Measurements from ENCODE around the gene PELI3. TPM values are rescaled to one million over a fixed set of nuclear protein-coding genes. Genes with fewer than 3 reads are reported as not detected.
A peak's percentile ranks its signal among the peaks of the same experiment; 100 is the strongest.

PELI3 gene
- total RNA-seq, 1 experiment from 2014 or later, result 22.9 TPM

DNA sequence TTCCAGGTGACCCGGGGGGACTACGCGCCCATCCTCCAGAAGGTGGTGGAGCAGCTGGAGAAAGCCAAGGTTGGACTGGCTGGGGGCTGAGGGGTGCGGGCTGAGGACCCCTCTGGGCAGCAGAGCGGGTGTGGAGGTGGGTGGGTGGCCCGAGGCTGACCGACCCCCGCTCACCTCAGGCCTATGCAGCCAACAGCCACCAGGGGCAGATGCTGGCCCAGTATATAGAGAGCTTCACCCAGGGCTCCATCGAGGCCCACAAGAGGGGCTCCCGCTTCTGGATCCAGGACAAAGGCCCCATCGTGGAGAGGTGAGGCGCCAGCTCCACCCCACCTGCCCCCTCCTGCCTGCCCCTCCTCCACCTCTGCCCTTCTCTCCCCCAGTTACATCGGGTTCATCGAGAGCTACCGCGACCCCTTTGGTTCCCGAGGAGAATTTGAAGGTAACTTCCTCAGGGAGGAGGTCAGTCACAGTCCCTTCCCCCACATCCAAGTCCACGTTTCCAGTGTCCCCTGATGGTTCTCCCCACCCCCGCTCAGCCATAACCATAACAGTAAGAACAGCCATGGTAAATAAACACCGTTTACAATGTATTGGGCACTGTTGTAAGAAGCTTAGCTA, 24.7 kb downstream of the PELI3 start:
- Histone ChIP-seq H3K27me3 (ENCODE audit: low read length) (no peaks in the 10 kb centered on the region), H3K36me3 (ENCODE audit: low read depth, low read length) (peaks cover 41% of the 10 kb centered on the region), H3K4me2 (ENCODE audit: low read length) (no peak overlapping the region), H2AFZ (ENCODE audit: low read length) (no peak overlapping the region), H3K27ac (ENCODE audit: low read length) (no peak overlapping the region), H4K20me1 (ENCODE audit: low read length) (no peaks in the 10 kb centered on the region), H3K9ac (ENCODE audit: low read length) (no peak overlapping the region), H3F3A (ENCODE audit: low read length, unreplicated experiment) (no peaks in the 10 kb centered on the region), H3K9me3 (ENCODE audit: low read length) (no peaks in the 10 kb centered on the region), H3K4me3 (ENCODE audit: low read length) (no peak overlapping the region), H3K9me2 (replicated peaks; ENCODE audit: low read length) (no peaks in the 10 kb centered on the region), H3K79me2 (ENCODE audit: low read length) (no peaks in the 10 kb centered on the region), H3K4me1 (ENCODE audit: insufficient read depth, low read length) (no peaks in the 10 kb centered on the region)
- ChIA-PET POLR2A (ENCODE audit: unreplicated experiment) (interaction anchor here (0.6 to 0.7 kb wide), 2 partner anchors 11 to 30 kb away, joined by 4 to 7 read pairs; partner anchors contain the start of gene DPP3), CTCF (interaction anchor here (0.7 kb wide), 1 partner anchor 127 kb away, joined by 3 read pairs; no protein-coding TSS in a partner anchor)
- intact Hi-C loops (cut with micrococcal nuclease), result no loop called here
- DNase-seq, result no peak
- BruUV-seq (replicated peaks), result no TSS peak
- TF ChIP-seq, protein P1, sequence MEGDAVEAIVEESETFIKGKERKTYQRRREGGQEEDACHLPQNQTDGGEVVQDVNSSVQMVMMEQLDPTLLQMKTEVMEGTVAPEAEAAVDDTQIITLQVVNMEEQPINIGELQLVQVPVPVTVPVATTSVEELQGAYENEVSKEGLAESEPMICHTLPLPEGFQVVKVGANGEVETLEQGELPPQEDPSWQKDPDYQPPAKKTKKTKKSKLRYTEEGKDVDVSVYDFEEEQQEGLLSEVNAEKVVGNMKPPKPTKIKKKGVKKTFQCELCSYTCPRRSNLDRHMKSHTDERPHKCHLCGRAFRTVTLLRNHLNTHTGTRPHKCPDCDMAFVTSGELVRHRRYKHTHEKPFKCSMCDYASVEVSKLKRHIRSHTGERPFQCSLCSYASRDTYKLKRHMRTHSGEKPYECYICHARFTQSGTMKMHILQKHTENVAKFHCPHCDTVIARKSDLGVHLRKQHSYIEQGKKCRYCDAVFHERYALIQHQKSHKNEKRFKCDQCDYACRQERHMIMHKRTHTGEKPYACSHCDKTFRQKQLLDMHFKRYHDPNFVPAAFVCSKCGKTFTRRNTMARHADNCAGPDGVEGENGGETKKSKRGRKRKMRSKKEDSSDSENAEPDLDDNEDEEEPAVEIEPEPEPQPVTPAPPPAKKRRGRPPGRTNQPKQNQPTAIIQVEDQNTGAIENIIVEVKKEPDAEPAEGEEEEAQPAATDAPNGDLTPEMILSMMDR (conservative IDR thresholded peaks at IDR 0.05; ENCODE audit: low read depth, low read length), result peak; percentile 51; the same call in 1 of the 2 replicates
- TF ChIP-seq EZH2 (IDR thresholded peaks at IDR 0.05; ENCODE audit: low read length, unreplicated experiment) (no peak), EZH2phosphoT487 (IDR thresholded peaks at IDR 0.05; ENCODE audit: borderline replicate concordance, low read length) (no peak)
- peak; percentile 69; the same call in 1 of the 2 replicates for ATAC-seq

DNA sequence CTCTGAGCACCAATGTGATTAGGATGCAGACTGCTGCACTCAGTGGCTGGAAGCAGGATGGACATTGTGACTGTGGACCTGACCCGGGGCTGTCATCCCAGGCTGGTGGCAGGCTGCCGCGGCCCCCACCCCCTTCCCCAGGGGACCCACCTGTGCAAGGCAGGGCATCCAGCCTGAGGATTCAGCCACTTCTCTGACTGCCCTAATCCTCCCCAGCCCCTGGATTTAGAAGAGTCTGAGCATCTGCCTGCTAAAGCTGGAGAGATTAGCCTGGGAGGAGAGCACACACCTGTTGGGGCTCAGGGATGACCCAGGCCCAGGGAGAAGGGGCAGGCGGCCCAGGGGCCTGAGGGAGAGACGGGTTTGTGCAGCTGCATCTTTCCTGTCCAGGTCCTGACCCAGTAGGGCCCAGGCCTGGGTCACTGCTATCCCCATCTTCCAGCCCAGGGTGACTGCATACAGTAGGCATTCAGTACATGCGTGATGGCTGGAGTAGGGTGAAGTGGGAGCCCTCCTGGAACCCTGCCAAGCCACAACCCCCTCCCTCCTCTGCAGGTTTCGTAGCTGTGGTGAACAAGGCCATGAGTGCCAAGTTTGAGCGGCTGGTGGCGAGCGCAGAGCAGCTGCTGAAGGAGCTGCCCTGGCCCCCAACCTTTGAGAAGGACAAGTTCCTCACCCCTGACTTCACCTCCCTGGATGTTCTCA, 25.6 kb downstream of the PELI3 start:
- TF ChIP-seq, protein P1 (conservative IDR thresholded peaks at IDR 0.05; ENCODE audit: low read depth, low read length), result no peak
- TF ChIP-seq EZH2phosphoT487 (IDR thresholded peaks at IDR 0.05; ENCODE audit: borderline replicate concordance, low read length) (no peak), EZH2 (IDR thresholded peaks at IDR 0.05; ENCODE audit: low read length, unreplicated experiment) (no peak)
- H3K4me1 ChIP-seq (ENCODE audit: insufficient read depth, low read length), result no peaks in the 10 kb centered on the region
- intact Hi-C loops (cut with micrococcal nuclease), result no loop called here
- H3K9me2 ChIP-seq (replicated peaks; ENCODE audit: low read length), result no peaks in the 10 kb centered on the region
- H3F3A ChIP-seq (ENCODE audit: low read length, unreplicated experiment), result no peaks in the 10 kb centered on the region
- H3K4me2 ChIP-seq (ENCODE audit: low read length), result no peak overlapping the region
- ATAC-seq, result no peak
- H3K9me3 ChIP-seq (ENCODE audit: low read length), result no peaks in the 10 kb centered on the region
- H3K9ac ChIP-seq (ENCODE audit: low read length), result no peak overlapping the region
- no peak overlapping the region for H3K27ac ChIP-seq (ENCODE audit: low read length)
- no peaks in the 10 kb centered on the region for H3K79me2 ChIP-seq (ENCODE audit: low read length)
- no peaks in the 10 kb centered on the region for H4K20me1 ChIP-seq (ENCODE audit: low read length)
- no peak overlapping the region for H3K4me3 ChIP-seq (ENCODE audit: low read length)
- no TSS peak for BruUV-seq (replicated peaks)
- no peaks in the 10 kb centered on the region for H3K27me3 ChIP-seq (ENCODE audit: low read length)
- no peak for DNase-seq
- peaks cover 42% of the 10 kb centered on the region for H3K36me3 ChIP-seq (ENCODE audit: low read depth, low read length)
- POLR2A ChIA-PET (ENCODE audit: unreplicated experiment), result no interaction called here
- no peak overlapping the region for H2AFZ ChIP-seq (ENCODE audit: low read length)
- CTCF ChIA-PET, result interaction anchor here (0.7 kb wide), 1 partner anchor 128 kb away, joined by 3 read pairs; no protein-coding TSS in a partner anchor

DNA sequence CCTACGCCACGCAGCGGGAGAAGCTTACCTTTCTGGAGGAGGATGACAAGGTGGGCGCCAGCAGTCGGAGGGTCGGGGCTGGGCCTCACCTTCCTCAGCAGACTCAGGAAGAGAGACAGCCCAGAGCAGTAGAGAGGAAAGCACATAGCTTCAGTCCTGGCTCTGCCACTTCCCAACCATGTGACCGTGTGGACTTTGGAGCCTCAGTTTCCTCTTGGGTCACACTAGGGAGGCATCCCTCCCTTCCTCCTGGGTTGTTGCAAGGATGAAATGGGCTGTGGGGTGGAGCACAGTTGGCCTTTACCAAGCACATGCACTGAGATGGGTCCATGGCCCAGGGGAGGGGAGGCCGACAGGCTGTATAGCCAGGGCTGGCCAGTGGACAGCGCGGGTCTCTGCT, 26.4 kb downstream of the PELI3 start:
- Histone ChIP-seq H3K9me2 (replicated peaks; ENCODE audit: low read length) (no peaks in the 10 kb centered on the region), H3K9me3 (ENCODE audit: low read length) (no peaks in the 10 kb centered on the region), H4K20me1 (ENCODE audit: low read length) (no peaks in the 10 kb centered on the region), H3K27me3 (ENCODE audit: low read length) (no peaks in the 10 kb centered on the region), H3K4me1 (ENCODE audit: insufficient read depth, low read length) (no peaks in the 10 kb centered on the region), H3K4me3 (ENCODE audit: low read length) (no peak overlapping the region), H3K9ac (ENCODE audit: low read length) (no peak overlapping the region), H3F3A (ENCODE audit: low read length, unreplicated experiment) (no peaks in the 10 kb centered on the region), H3K79me2 (ENCODE audit: low read length) (no peaks in the 10 kb centered on the region), H3K27ac (ENCODE audit: low read length) (no peak overlapping the region), H2AFZ (ENCODE audit: low read length) (no peak overlapping the region), H3K4me2 (ENCODE audit: low read length) (no peak overlapping the region), H3K36me3 (ENCODE audit: low read depth, low read length) (peaks cover 40% of the 10 kb centered on the region)
- BruUV-seq (replicated peaks), result no TSS peak
- ATAC-seq (no peak), DNase-seq (no peak)
- intact Hi-C loops (cut with micrococcal nuclease), result no loop called here
- ChIA-PET POLR2A (ENCODE audit: unreplicated experiment) (no interaction called here), CTCF (interaction anchor here (0.5 kb wide), 1 partner anchor 107 kb away, joined by 4 read pairs; no protein-coding TSS in a partner anchor)
- TF ChIP-seq EZH2phosphoT487 (IDR thresholded peaks at IDR 0.05; ENCODE audit: borderline replicate concordance, low read length), result no peak
- TF ChIP-seq, protein P1 (conservative IDR thresholded peaks at IDR 0.05; ENCODE audit: low read depth, low read length), result no peak
- no peak for TF ChIP-seq EZH2 (IDR thresholded peaks at IDR 0.05; ENCODE audit: low read length, unreplicated experiment)
